Activated CD4-positive, alpha-beta T cell treated with anti-CD3 and anti-CD28 coated beads for 24 hours (primary cell): ENCODE measurements around the gene B4GALNT3.
"Not testable (repeated sequence)": the region's sequence is repeated elsewhere in the genome, so short reads cannot be mapped to it uniquely, and the experiment has no call there.

ENCODE experiments used
- DNase-seq, 2 donors: peaks; one replicate each; pipeline ENCODE4 v3.0.0-alpha.2; 2020; ENCODE audit warnings: low read depth in 2 of 2

B4GALNT3 gene

GRCh38 chr12:575129-575502 is 115.4 kb downstream of the B4GALNT3 start:
- no peak for DNase-seq

DNA sequence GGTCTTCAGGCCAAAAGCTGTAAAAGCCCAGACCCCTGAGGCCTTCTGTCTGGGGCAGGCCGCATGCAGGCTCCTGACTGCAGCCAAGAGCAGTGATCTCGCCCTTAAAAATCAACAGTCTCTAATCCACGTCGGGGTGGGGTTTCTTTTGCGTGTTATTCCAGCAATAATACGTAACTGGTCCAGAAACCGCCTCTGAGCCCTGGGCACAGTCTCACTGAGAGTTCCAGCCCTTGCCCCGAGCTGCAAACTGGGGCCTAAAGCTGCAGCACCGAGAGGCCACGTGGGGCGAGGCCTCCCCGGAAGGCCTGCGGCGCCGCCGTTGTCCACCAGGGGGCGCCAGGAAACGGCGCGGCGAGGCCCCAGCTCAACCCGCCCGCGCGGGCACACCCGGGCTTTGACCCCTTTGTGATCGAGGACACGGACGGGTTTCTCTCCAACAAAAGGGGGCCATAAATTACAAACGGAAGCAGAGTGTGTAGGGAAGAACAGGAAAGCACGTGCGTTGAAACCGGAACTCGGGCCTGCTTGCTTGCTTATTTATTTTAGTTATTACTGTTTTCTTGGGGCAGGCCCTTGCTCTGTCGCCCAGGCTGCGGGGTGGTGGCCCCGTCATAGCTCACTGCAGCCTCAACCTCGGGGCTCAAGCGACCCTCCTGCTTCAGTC is 116.3 kb downstream of the B4GALNT3 start:
- peak; percentile 81 to 82 for DNase-seq

- DNase-seq = no peak
These were observed 116.9 kb downstream of the B4GALNT3 start for GRCh38 chr12:576615-577110.

GRCh38 chr12:577994-578747 is 118.4 kb downstream of the B4GALNT3 start:
- DNase-seq = not testable (repeated sequence)

GRCh38 chr12:578748-579419 is 119.1 kb downstream of the B4GALNT3 start:
- no peak for DNase-seq

GRCh38 chr12:579420-580110 is 119.8 kb downstream of the B4GALNT3 start:
- DNase-seq = no peak

DNA sequence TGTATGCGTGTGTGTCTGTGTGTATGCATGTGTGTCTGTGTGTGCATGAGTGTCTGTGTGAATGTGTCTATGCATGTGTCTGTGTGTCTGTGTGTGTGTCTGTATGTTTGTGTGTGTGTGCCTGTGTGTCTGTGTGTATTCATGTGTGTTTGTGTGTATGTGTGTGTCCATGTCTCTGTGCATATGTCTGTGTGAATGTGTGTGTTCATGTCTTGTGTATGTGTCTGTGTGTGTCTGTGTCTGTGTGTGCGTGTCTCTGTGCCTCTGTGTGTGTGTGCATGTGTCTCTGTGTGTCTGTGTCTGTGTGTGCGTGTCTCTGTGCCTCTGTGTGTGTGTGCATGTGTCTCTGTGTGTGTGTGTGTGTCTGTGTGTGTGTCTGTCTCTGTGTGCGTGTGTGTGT is 121.1 kb downstream of the B4GALNT3 start:
- no peak for DNase-seq

DNA sequence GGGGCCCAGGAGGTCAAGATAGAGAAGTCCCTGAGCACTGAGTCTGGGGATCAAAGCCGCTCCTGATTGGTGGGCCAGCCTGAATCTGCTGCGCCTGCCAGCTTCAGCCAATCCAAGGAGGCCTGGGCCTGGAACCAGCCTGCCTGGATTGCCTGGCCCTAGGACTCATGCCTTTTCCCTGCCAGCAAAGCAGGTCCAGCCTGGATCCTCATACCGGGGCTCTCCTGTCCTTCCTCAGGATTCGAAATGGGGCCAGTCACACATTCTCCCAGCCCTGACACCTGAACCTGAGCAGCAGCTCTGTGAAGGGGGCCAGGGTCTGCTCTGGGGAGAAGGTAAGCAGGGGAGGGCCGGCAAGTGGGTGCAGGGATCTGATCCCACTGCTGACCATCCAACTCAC is 121.6 kb downstream of the B4GALNT3 start:
- DNase-seq = no peak

- DNase-seq = no peak
These were observed 122.0 kb downstream of the B4GALNT3 start for GRCh38 chr12:581746-582145.

- no peak for DNase-seq
These were observed 123.6 kb downstream of the B4GALNT3 start for GRCh38 chr12:583251-583869.

DNA sequence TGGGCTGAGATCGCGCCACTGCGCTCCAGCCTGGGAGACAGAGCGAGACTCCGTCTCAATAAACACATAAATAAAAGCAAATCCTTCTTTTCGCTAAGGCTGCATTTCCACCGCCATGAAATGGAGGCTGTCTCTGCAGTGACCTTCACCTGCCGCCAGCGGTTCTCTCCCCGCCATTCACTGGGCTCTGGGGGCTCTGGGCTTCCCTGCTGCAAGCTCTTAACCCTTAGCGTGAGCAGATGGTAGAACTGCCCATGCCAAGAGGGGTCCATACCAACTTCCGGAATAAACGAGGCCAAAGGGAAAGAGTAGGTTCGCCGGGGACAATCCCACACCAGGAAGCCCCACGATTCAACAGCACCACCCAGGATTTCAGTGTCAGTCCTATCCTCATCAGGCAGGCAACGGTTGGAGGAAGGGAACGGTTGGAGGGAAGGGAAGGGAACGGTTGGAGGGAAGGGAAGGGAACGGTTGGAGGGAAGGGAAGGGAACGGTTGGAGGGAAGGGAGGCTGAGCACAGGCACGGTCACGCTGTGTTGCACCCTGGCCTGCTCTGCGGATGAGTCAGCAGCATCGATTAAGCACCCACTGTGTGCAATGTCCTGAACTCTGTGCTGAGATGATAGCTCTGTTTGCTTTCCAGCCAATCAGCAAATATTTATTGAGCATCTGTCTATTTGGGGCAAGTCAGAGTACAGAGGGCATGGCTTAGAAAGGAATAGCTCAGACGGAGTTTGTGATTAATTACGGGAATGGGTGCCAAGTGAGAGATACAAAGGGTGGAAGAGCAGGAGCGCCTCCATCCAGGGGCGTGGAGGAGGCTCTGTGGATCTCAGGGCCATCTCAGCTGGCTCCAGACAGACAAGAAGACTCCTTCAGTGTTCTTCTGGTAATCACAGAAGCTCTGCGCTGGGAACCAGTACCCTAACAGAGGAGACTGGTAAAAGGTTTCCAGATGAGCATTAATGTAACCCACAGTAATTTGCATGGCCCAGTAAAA is 125.6 kb downstream of the B4GALNT3 start:
- DNase-seq = no peak

GRCh38 chr12:586318-587071 is 126.8 kb downstream of the B4GALNT3 start:
- no peak for DNase-seq

DNA sequence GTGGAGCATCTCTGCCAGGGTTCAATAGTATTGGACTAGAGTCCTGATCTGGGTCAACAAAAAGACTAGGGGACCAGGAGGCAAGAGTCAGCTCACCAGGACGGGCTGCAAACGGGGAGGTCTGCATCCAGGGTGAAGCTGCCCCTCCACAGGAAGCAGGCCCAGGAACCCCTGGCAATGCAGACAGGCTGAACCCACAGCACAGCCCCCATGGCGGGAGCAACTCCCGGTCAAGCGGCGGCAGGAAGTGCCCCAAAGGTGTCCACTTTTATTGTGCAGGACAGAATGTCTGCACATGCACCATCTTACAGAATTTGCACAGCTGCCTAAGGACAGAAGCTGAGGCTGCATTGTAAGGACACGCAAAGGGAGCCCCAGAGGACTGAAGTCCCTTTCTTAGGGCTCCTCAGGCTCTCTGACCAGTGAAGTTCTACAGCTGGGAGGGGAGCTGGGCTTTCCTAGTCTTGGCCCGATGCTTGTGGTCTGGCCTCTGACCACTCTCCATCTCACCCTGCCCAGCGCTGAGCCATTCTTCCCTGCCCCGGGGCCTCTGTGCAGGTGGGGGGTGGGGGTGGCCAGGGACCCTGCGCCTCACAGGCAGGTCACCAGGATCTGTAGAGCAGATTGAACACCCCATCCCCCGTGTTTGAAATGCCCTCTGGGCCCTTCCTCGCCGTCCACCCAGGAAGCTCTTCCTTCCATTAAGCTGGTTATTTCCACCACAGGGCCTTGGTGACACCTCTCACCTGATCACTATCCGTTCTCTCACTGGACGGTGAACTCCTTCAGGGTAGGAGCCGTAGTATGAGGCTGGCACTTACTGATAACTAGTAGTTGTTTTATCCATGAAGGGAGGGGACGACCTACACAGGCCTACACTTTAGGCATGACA is 127.6 kb downstream of the B4GALNT3 start:
- no peak for DNase-seq

DNA sequence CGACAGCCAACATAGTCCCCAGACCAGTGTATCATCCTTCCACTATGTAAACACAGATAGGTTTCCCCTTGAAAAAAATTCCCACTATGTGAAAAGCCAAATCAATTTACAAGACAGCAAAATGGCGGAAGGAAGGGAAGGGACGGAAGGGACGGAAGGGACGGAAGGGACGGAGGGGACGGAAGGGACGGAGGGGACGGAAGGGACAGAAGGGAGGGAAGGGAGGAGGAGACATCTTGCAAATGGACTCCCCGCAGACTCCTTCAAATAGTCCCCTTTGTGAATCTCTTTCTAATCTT is 128.2 kb downstream of the B4GALNT3 start:
- no peak for DNase-seq

DNA sequence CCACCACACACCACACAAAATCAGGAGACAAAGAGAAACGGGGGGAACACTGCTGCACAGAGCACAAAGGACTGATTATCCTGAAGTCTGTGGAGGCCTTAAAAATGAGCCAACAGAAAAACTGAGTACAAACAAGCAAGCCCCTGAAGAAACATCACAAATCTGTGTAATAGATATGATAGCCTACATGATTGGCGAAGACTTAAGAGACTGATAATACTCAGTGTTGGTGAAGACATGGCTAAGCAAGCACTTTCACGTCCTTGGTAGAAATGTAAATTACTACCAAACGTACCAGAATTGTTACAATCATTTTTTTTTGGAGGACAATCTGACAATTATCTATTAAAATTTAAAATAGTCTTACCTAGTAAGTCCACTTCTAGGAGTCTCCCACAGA is 128.9 kb downstream of the B4GALNT3 start:
- DNase-seq = no peak

DNA sequence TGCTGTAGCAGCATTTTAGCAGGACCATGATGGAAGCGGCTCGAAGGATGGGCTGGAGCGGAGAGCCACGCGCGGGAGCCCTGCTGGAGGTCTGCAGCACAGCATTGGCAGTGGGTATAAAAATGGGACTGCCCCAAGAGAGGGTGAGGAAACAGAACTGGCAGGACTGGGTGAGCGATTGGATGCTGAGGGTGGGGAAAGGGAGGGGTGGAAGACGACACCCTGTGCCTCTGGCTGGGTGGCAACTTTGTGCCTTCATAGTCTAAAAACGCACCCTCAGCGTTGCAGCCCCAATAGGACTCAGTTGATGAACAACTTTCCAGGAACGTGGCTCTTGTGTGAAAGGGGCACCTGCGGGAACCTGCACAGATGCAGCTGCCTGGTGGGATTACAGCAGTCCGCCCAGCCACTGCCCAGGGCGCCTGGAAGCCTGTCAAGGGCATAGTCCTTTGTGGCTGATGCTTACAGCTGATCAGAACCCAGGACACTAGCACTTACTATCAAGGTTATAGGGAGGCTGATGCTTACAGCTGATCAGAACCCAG is 130.5 kb downstream of the B4GALNT3 start:
- no peak for DNase-seq

GRCh38 chr12:591167-592023 is 131.7 kb downstream of the B4GALNT3 start:
- no peak for DNase-seq
